HepG2 (cell line): Measurements from ENCODE around the gene KCNK15. TPM values are rescaled to one million over a fixed set of nuclear protein-coding genes. Genes with fewer than 3 reads are reported as not detected.
A peak's percentile ranks its signal among the peaks of the same experiment; 100 is the strongest.

Source experiments
- ADNP ChIP-seq: sonication (generic); formaldehyde crosslinking; IDR thresholded peaks from 2 replicates; pipeline ENCODE4 v1.4.0; 2020; ENCODE audit warnings: missing genetic modification reagents
- ARNT2 ChIP-seq: sonication (generic); formaldehyde crosslinking; IDR thresholded peaks from 2 replicates; pipeline ENCODE4 v1.8.0; 2022; ENCODE audit warnings: mild to moderate bottlenecking, low read depth, missing genetic modification reagents, moderate library complexity
- ATF7-NPFF ChIP-seq: sonication (generic); formaldehyde crosslinking; IDR thresholded peaks from 2 replicates; pipeline ENCODE4 v1.8.1; 2023; ENCODE audit warnings: mild to moderate bottlenecking, low read depth, missing genetic modification reagents, moderate library complexity
- EZH2 ChIP-seq: conservative IDR thresholded peaks from 2 replicates; pipeline ENCODE4 v1.6.1; 2012; ENCODE audit warnings: mild to moderate bottlenecking, low read depth, low read length, moderate library complexity
- FOXK1 ChIP-seq: sonication (generic); formaldehyde crosslinking; IDR thresholded peaks from 2 replicates; pipeline ENCODE4 v1.4.0; 2020; ENCODE audit warnings: low read depth, missing genetic modification reagents, borderline replicate concordance
- GATAD1 ChIP-seq: IDR thresholded peaks from 2 replicates; pipeline ENCODE4 v1.6.1; 2016; ENCODE audit warnings: missing genetic modification reagents, missing compliant biosample characterization
- GMEB2 ChIP-seq: IDR thresholded peaks from 2 replicates; pipeline ENCODE4 v1.6.1; 2016; ENCODE audit warnings: missing biosample characterization, missing genetic modification reagents, low read depth
- GPN1 ChIP-seq: sonication (generic); formaldehyde crosslinking; IDR thresholded peaks from 2 replicates; pipeline ENCODE4 v1.5.1; 2020; ENCODE audit warnings: missing genetic modification reagents, borderline replicate concordance
- GTF2F1 ChIP-seq: fragments of 150-350 bp; IDR thresholded peaks from 2 replicates; pipeline ENCODE4 v1.6.1; 2014; ENCODE audit warnings: low read length
- HNF4G ChIP-seq, 2 experiments: sonication (generic) in 1 of 2; formaldehyde crosslinking in 1 of 2; IDR thresholded peaks; 2 replicates each; pipeline versions ENCODE4 v1.4.0 to v1.6.1; 2011 to 2020; ENCODE audit warnings: borderline replicate concordance in 2 of 2, low read depth in 2 of 2, mild to moderate bottlenecking in 2 of 2, low read length in 1 of 2, missing genetic modification reagents in 1 of 2, moderate library complexity in 1 of 2
- JDP2 ChIP-seq: sonication (generic); formaldehyde crosslinking; IDR thresholded peaks from 2 replicates; pipeline ENCODE4 v1.8.1; 2022; ENCODE audit warnings: missing genetic modification reagents, borderline replicate concordance
- JUNB ChIP-seq: sonication (generic); formaldehyde crosslinking; IDR thresholded peaks from 2 replicates; pipeline ENCODE4 v1.8.0; 2022; ENCODE audit warnings: missing genetic modification reagents, mild to moderate bottlenecking, borderline replicate concordance
- KDM4B ChIP-seq: sonication (generic); formaldehyde crosslinking; IDR thresholded peaks from 2 replicates; pipeline ENCODE4 v1.4.0; 2020; ENCODE audit warnings: missing genetic modification reagents
- KDM5B ChIP-seq: sonication (generic); formaldehyde crosslinking; IDR thresholded peaks from 2 replicates; pipeline ENCODE4 v1.4.0; 2020; ENCODE audit warnings: missing genetic modification reagents, mild to moderate bottlenecking, borderline replicate concordance
- MIER2 ChIP-seq: IDR thresholded peaks from 2 replicates; pipeline ENCODE4 v1.6.1; 2016; ENCODE audit warnings: missing biosample characterization, missing genetic modification reagents
- NCOA5 ChIP-seq: sonication (generic); formaldehyde crosslinking; IDR thresholded peaks from 2 replicates; pipeline ENCODE4 v1.4.0; 2020; ENCODE audit warnings: missing genetic modification reagents
- REPIN1 ChIP-seq: sonication (generic); formaldehyde crosslinking; IDR thresholded peaks from 2 replicates; pipeline ENCODE4 v1.8.0; 2022; ENCODE audit warnings: missing genetic modification reagents, low read depth, mild to moderate bottlenecking, borderline replicate concordance
- SNAI1 ChIP-seq: sonication (generic); formaldehyde crosslinking; IDR thresholded peaks from 2 replicates; pipeline ENCODE4 v1.5.0; 2020; ENCODE audit warnings: mild to moderate bottlenecking, missing genetic modification reagents, borderline replicate concordance
- SOX13 ChIP-seq, 3 experiments: fragments of 450-650 bp in 1 of 3; sonication (generic) in 1 of 3; formaldehyde crosslinking in 1 of 3; IDR thresholded peaks in 2 of 3; conservative IDR thresholded peaks in 1 of 3; 2 replicates each; pipeline versions ENCODE4 v1.5.0 to v1.6.1; 2016 to 2020; ENCODE audit warnings: antibody characterized with exemption in 1 of 3, mild to moderate bottlenecking in 1 of 3, missing compliant biosample characterization in 1 of 3, missing genetic modification reagents in 1 of 3, moderate library complexity in 1 of 3
- ZFY ChIP-seq: sonication (generic); formaldehyde crosslinking; IDR thresholded peaks from 2 replicates; pipeline ENCODE4 v1.4.0; 2020; ENCODE audit warnings: missing genetic modification reagents
- ZKSCAN8 ChIP-seq: IDR thresholded peaks from 2 replicates; pipeline ENCODE4 v1.6.1; 2016; ENCODE audit warnings: borderline replicate concordance, missing genetic modification reagents, missing compliant biosample characterization
- ZNF546 ChIP-seq: sonication (generic); formaldehyde crosslinking; conservative IDR thresholded peaks from 2 replicates; pipeline ENCODE4 v1.8.1; 2023; ENCODE audit warnings: mild to moderate bottlenecking, missing genetic modification reagents
- ZNF607 ChIP-seq: sonication (generic); formaldehyde crosslinking; IDR thresholded peaks from 2 replicates; pipeline ENCODE4 v1.5.1; 2020; ENCODE audit warnings: missing genetic modification reagents, mild to moderate bottlenecking, borderline replicate concordance
- ZNF615 ChIP-seq: sonication (generic); formaldehyde crosslinking; IDR thresholded peaks from 2 replicates; pipeline ENCODE4 v1.5.0; 2020; ENCODE audit warnings: mild to moderate bottlenecking, missing genetic modification reagents, borderline replicate concordance
- polyA plus RNA-seq, 8 experiments: library from polyadenylated mRNA; depleted of rRNA in 3 of 8; stranded (reverse) in 7 of 8; unstranded in 1 of 8; fragments of >200 nt; fragmentation: Illumina TruSeq in 4 of 8; extraction: Trizol in 4 of 8; gene quantifications; 2 replicates each; pipeline versions ENCODE4 v1.2.1 to v1.2.3, GENCODE V29; 2011 to 2016; ENCODE audit warnings: low read depth in 4 of 8, missing spikeins in 1 of 8, mixed read lengths in 1 of 8; ENCODE audit not compliant: insufficient read depth in 1 of 8
- total RNA-seq, 5 experiments: library from RNA; depleted of rRNA; stranded (reverse); fragments of >200 nt; fragmentation: Illumina TruSeq; extraction: Trizol; gene quantifications; 2 replicates each; pipeline ENCODE4 v1.2.3, GENCODE V29; 2016; ENCODE audit warnings: low read depth in 1 of 5
- TF ChIP-seq, protein P1 (sequence below): conservative IDR thresholded peaks from 2 replicates; pipeline ENCODE4 v1.6.1; 2018; ENCODE audit warnings: missing genetic modification reagents
- TF ChIP-seq, protein P2 (sequence below): IDR thresholded peaks from 2 replicates; pipeline ENCODE4 v1.6.1; 2016

The KCNK15 gene
- total and polyA plus RNA-seq, 2 of the 13 experiments (the other 11 are each of a cell fraction or from before 2014, with no cell fraction given), result 0.03 TPM; not detected in 1

DNA sequence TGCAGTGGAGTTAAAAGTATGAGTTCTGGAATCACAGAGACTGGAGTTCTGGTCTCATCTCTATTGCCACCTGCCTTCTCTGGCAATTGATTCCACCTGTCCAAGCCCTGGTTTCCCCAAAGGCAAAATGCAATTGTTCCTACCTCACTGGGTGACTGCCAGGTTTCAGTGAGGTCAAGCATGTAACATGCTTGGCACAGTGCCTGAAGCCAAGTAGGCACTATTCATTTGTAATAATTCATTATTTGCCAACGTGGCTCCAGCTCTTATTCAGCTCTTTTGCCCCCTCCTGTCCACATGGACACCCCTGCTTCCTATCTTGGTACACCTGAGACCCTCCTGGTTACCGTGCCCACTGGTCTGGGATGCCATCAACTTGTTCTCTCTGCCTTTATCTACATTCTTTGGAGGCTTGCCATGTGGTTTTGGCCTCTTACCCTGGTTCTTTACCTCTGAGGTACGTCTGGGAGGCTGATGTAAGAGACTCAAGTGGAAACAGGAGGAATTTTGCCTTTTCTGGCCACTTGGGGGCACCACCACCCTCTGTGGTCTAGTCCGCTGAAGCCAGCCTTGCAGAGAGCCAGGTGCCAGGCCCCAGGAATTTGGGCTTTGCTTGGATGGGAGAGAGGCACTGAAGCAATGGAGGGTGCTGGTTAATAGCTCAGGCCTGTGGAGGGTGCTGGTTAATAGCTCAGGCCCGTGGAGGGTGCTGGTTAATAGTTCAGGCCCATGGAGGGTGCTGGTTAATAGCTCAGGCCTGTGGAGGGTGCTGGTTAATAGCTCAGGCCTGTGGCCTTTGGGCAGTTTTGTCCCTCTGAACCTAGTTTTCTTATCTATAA, 1.7 kb downstream of the KCNK15 start (continued):
- TF ChIP-seq KDM4B (CRISPR knock-in tag), result no peak
- TF ChIP-seq SOX13 (IDR thresholded peaks at IDR 0.05), result no peak
- TF ChIP-seq SOX13 (CRISPR knock-in tag; conservative IDR thresholded peaks at IDR 0.05 in 1 of 2, IDR thresholded peaks at IDR 0.05 in 1 of 2), result no peak
- no peak for TF ChIP-seq ATF7-NPFF
- no peak for TF ChIP-seq GTF2F1
- TF ChIP-seq ZNF546, result no peak
- no peak for TF ChIP-seq ADNP (CRISPR knock-in tag)
- TF ChIP-seq ZNF615 (CRISPR knock-in tag), result no peak
- no peak for TF ChIP-seq MIER2 (CRISPR knock-in tag)
- TF ChIP-seq EZH2, result peak; percentile 71; the same call in 1 of the 2 replicates
- TF ChIP-seq, protein P1, sequence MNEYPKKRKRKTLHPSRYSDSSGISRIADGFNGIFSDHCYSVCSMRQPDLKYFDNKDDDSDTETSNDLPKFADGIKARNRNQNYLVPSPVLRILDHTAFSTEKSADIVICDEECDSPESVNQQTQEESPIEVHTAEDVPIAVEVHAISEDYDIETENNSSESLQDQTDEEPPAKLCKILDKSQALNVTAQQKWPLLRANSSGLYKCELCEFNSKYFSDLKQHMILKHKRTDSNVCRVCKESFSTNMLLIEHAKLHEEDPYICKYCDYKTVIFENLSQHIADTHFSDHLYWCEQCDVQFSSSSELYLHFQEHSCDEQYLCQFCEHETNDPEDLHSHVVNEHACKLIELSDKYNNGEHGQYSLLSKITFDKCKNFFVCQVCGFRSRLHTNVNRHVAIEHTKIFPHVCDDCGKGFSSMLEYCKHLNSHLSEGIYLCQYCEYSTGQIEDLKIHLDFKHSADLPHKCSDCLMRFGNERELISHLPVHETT (CRISPR knock-in tag), result no peak
- no peak for TF ChIP-seq GMEB2 (CRISPR knock-in tag)
- no peak for TF ChIP-seq JUNB
- TF ChIP-seq NCOA5 (CRISPR knock-in tag), result no peak
- TF ChIP-seq ZNF607 (CRISPR knock-in tag), result no peak
- no peak for TF ChIP-seq ZFY (CRISPR knock-in tag)
- TF ChIP-seq GPN1, result no peak
- no peak for TF ChIP-seq KDM5B (CRISPR knock-in tag)
- TF ChIP-seq ZKSCAN8 (CRISPR knock-in tag), result no peak
- TF ChIP-seq SNAI1, result no peak
- TF ChIP-seq REPIN1 (CRISPR knock-in tag), result no peak
- TF ChIP-seq GATAD1 (CRISPR knock-in tag), result no peak
- TF ChIP-seq, protein P2, sequence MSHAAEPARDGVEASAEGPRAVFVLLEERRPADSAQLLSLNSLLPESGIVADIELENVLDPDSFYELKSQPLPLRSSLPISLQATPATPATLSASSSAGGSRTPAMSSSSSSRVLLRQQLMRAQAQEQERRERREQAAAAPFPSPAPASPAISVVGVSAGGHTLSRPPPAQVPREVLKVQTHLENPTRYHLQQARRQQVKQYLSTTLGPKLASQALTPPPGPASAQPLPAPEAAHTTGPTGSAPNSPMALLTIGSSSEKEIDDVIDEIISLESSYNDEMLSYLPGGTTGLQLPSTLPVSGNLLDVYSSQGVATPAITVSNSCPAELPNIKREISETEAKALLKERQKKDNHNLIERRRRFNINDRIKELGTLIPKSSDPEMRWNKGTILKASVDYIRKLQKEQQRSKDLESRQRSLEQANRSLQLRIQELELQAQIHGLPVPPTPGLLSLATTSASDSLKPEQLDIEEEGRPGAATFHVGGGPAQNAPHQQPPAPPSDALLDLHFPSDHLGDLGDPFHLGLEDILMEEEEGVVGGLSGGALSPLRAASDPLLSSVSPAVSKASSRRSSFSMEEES (CRISPR knock-in tag), result no peak
- peak; percentile 42; the same call in 1 of the 2 replicates for TF ChIP-seq FOXK1
- no peak for TF ChIP-seq ARNT2 (CRISPR knock-in tag)
- TF ChIP-seq JDP2, result no peak
- no peak for TF ChIP-seq HNF4G (IDR thresholded peaks at IDR 0.05; ENCODE audit: borderline replicate concordance, low read depth, low read length)
- TF ChIP-seq HNF4G (CRISPR knock-in tag; IDR thresholded peaks at IDR 0.05; ENCODE audit: borderline replicate concordance, low read depth), result no peak
